Astrocyte (in vitro differentiated cells and primary cell): ENCODE measurements around the gene MIF. TPM values are rescaled to one million over a fixed set of nuclear protein-coding genes. Genes with fewer than 3 reads are reported as not detected.

Source experiments
- DNase-seq: peaks from one replicate; pipeline ENCODE4 v3.0.0-alpha.2; 2010; ENCODE audit warnings: low read depth
- FAIRE-seq: peaks from 2 replicates; lab custom pipeline; 2011; peaks lifted over from hg19 to GRCh38; lab: Jason Lieb, UNC
- H2AFZ ChIP-seq: 2 replicates; pipeline ENCODE4 v1.6.0; 2012; ENCODE audit warnings: low read depth, low read length, inconsistent platforms
- H3K27ac ChIP-seq: 2 replicates; pipeline ENCODE4 v1.5.1; 2011; ENCODE audit warnings: low read depth, low read length, inconsistent platforms
- H3K27me3 ChIP-seq: 2 replicates; pipeline ENCODE4 v1.6.0; 2011; ENCODE audit warnings: low read length, inconsistent platforms; ENCODE audit not compliant: insufficient read depth
- H3K36me3 ChIP-seq: 2 replicates; pipeline ENCODE4 v1.5.1; 2011; ENCODE audit warnings: low read length, inconsistent platforms; ENCODE audit not compliant: insufficient read depth
- H3K4me1 ChIP-seq: 2 replicates; pipeline ENCODE4 v1.5.1; 2011; ENCODE audit warnings: low read length, inconsistent platforms; ENCODE audit not compliant: insufficient read depth
- H3K4me2 ChIP-seq: 2 replicates; pipeline ENCODE4 v1.6.0; 2012; ENCODE audit warnings: low read length, inconsistent platforms
- H3K4me3 ChIP-seq: 2 replicates; pipeline ENCODE4 v1.5.1; 2011; ENCODE audit warnings: low read depth, mild to moderate bottlenecking, low read length, inconsistent platforms; ENCODE audit not compliant: insufficient read depth
- H3K79me2 ChIP-seq: 2 replicates; pipeline ENCODE4 v1.6.0; 2012; ENCODE audit warnings: mild to moderate bottlenecking, low read length, inconsistent platforms; ENCODE audit not compliant: insufficient read depth
- H3K9ac ChIP-seq: 2 replicates; pipeline ENCODE4 v1.6.0; 2012; ENCODE audit warnings: mild to moderate bottlenecking, low read length, inconsistent platforms
- H3K9me3 ChIP-seq: 2 replicates; pipeline ENCODE4 v1.5.1; 2012; ENCODE audit warnings: low read depth, mild to moderate bottlenecking, low read length, inconsistent platforms; ENCODE audit not compliant: insufficient read depth
- H4K20me1 ChIP-seq: 2 replicates; pipeline ENCODE4 v1.6.0; 2012; ENCODE audit warnings: low read length, inconsistent platforms; ENCODE audit not compliant: insufficient read depth
- H3K27ac Mint-ChIP-seq: one replicate; pipeline ENCODE4 v1.8.0; 2021; ENCODE audit warnings: mild to moderate bottlenecking, mixed read lengths; ENCODE audit not compliant: unreplicated experiment
- H3K27me3 Mint-ChIP-seq: one replicate; pipeline ENCODE4 v1.8.0; 2021; ENCODE audit warnings: low read depth, mixed read lengths; ENCODE audit not compliant: unreplicated experiment
- H3K36me3 Mint-ChIP-seq: one replicate; pipeline ENCODE4 v1.8.0; 2021; ENCODE audit warnings: low read depth, mixed read lengths; ENCODE audit not compliant: unreplicated experiment
- H3K4me1 Mint-ChIP-seq: one replicate; pipeline ENCODE4 v1.8.0; 2021; ENCODE audit warnings: low read depth, mixed read lengths; ENCODE audit not compliant: unreplicated experiment
- H3K4me3 Mint-ChIP-seq: one replicate; pipeline ENCODE4 v1.8.0; 2021; ENCODE audit warnings: mild to moderate bottlenecking, moderate library complexity, mixed read lengths; ENCODE audit not compliant: unreplicated experiment
- H3K9me3 Mint-ChIP-seq: one replicate; pipeline ENCODE4 v1.8.0; 2021; ENCODE audit warnings: mild to moderate bottlenecking, mixed read lengths; ENCODE audit not compliant: unreplicated experiment
- EZH2 ChIP-seq: IDR thresholded peaks from 2 replicates; pipeline ENCODE4 v1.6.1; 2012; ENCODE audit warnings: mild to moderate bottlenecking, low read length, inconsistent platforms; ENCODE audit not compliant: insufficient read depth
- total RNA-seq: library from RNA; stranded (reverse); gene quantifications from 2 replicates; pipeline ENCODE4 v1.2.1, GENCODE V29; 2021
- TF ChIP-seq, protein P1 (sequence below): IDR thresholded peaks from 2 replicates; pipeline ENCODE4 v1.5.1; 2011; ENCODE audit warnings: low read depth, mild to moderate bottlenecking, inconsistent platforms, low read length, moderate library complexity; ENCODE audit not compliant: insufficient read depth

MIF gene
- total RNA-seq, 1 donor from 2014 or later: 906 TPM

DNA sequence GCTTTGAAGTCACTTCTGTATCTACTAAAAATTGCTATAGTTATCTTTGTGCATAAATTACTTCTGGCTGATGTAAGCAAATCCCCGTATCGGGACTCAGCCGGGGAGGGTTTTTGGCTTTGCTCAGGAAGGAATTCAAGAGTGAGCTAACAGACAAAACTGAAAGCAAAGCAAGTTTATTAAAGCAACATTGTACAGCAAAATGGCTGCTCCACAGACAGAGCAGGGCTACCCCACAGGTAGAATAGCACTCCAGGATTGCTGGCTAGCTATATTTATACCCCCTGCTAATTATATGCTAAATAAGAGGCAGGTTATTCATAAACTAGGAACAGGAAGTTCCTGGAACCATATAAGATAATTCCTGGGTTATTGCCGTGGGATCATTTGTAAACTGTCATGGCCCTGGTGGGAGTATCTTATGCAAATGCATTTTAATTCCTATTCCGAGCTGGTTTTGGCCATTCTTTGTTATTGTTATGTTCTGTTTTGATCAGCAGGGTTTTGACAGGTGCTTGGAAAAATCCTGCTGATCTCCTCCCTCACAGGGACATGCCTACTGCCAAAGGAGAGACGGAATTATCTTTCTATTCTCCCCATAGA lies 15.2 kb downstream of the MIF start:
- H3K4me1 ChIP-seq: no peaks in the 10 kb centered on the region
- no peak overlapping the region for H3K4me2 ChIP-seq
- DNase-seq (no peak), FAIRE-seq (no peak)
- H2AFZ ChIP-seq: no peak overlapping the region
- H3K79me2 ChIP-seq: no peaks in the 10 kb centered on the region
- H4K20me1 ChIP-seq: no peaks in the 10 kb centered on the region
- H3K9me3 ChIP-seq: no peaks in the 10 kb centered on the region
- no peaks in the 10 kb centered on the region for H3K36me3 ChIP-seq
- no peak overlapping the region for H3K27ac ChIP-seq
- Mint-ChIP-seq H3K36me3 (peaks cover 4% of the 10 kb centered on the region), H3K4me1 (peaks cover 12% of the 10 kb centered on the region), H3K4me3 (no peak overlapping the region), H3K27me3 (peaks cover 6% of the 10 kb centered on the region), H3K9me3 (no peaks in the 10 kb centered on the region), H3K27ac (no peak overlapping the region)
- TF ChIP-seq, protein P1, sequence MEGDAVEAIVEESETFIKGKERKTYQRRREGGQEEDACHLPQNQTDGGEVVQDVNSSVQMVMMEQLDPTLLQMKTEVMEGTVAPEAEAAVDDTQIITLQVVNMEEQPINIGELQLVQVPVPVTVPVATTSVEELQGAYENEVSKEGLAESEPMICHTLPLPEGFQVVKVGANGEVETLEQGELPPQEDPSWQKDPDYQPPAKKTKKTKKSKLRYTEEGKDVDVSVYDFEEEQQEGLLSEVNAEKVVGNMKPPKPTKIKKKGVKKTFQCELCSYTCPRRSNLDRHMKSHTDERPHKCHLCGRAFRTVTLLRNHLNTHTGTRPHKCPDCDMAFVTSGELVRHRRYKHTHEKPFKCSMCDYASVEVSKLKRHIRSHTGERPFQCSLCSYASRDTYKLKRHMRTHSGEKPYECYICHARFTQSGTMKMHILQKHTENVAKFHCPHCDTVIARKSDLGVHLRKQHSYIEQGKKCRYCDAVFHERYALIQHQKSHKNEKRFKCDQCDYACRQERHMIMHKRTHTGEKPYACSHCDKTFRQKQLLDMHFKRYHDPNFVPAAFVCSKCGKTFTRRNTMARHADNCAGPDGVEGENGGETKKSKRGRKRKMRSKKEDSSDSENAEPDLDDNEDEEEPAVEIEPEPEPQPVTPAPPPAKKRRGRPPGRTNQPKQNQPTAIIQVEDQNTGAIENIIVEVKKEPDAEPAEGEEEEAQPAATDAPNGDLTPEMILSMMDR: no peak
- no peak for TF ChIP-seq EZH2
- no peak overlapping the region for H3K4me3 ChIP-seq
- H3K27me3 ChIP-seq: no peaks in the 10 kb centered on the region
- no peak overlapping the region for H3K9ac ChIP-seq

DNA sequence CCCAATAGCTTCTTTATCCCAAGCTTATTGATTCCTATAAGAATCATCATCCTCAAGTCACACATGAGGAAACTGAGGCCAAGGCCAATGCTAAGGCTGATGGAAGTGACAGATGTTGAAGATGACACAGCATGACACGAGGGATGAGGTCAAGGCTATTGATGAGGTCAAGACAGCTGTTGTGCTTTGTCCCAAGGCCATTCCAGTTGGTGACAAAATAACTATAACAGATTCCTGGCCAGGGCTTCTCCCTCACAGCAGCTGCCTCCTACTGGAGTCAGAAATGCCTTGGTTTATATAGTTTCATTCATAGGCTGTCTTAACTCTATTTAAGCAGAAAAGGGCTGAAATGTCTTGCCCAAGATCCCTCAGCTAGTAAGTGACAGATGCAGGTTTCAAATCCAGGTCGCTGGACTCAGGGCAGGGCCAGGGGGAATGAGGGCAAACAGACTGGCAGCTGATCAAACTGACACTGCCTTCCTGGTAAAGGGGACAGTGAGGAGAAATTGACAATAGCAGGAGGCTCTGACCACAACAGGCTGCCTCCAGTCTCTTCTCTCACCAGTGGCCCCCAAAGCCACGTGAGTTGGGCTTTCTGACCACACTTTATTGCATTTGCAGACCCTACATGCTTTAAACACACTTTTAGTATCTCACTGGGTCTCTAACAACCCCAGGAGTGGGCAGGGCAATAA lies 16.5 kb downstream of the MIF start:
- H3K4me1 ChIP-seq: no peaks in the 10 kb centered on the region
- peaks cover 1% of the 10 kb centered on the region for H3K36me3 ChIP-seq
- H3K4me2 ChIP-seq: no peak overlapping the region
- no peak overlapping the region for H3K9ac ChIP-seq
- FAIRE-seq (no peak), DNase-seq (no peak)
- H3K27me3 Mint-ChIP-seq: peaks cover 4% of the 10 kb centered on the region
- H3K4me1 Mint-ChIP-seq: peaks cover 12% of the 10 kb centered on the region
- H4K20me1 ChIP-seq: no peaks in the 10 kb centered on the region
- TF ChIP-seq, protein P1: no peak
- no peak for TF ChIP-seq EZH2
- H3K9me3 Mint-ChIP-seq: no peaks in the 10 kb centered on the region
- no peak overlapping the region for H3K4me3 Mint-ChIP-seq
- no peaks in the 10 kb centered on the region for H3K9me3 ChIP-seq
- no peak overlapping the region for H3K27ac Mint-ChIP-seq
- H2AFZ ChIP-seq: no peak overlapping the region
- peaks cover 4% of the 10 kb centered on the region for H3K36me3 Mint-ChIP-seq
- H3K4me3 ChIP-seq: no peak overlapping the region
- no peaks in the 10 kb centered on the region for H3K27me3 ChIP-seq
- H3K27ac ChIP-seq: no peak overlapping the region
- no peaks in the 10 kb centered on the region for H3K79me2 ChIP-seq
